ENCODE data around the gene NEU4.

Gene NEU4

GRCh38 chr2:241835611-241836010 lies 26.6 kb downstream of the NEU4 start:
- DNase-seq (ENCODE audit: low read depth), result no peak

- no peak for DNase-seq (ENCODE audit: low read depth)
These were observed 27.3 kb downstream of the NEU4 start for GRCh38 chr2:241836292-241836691.

DNA sequence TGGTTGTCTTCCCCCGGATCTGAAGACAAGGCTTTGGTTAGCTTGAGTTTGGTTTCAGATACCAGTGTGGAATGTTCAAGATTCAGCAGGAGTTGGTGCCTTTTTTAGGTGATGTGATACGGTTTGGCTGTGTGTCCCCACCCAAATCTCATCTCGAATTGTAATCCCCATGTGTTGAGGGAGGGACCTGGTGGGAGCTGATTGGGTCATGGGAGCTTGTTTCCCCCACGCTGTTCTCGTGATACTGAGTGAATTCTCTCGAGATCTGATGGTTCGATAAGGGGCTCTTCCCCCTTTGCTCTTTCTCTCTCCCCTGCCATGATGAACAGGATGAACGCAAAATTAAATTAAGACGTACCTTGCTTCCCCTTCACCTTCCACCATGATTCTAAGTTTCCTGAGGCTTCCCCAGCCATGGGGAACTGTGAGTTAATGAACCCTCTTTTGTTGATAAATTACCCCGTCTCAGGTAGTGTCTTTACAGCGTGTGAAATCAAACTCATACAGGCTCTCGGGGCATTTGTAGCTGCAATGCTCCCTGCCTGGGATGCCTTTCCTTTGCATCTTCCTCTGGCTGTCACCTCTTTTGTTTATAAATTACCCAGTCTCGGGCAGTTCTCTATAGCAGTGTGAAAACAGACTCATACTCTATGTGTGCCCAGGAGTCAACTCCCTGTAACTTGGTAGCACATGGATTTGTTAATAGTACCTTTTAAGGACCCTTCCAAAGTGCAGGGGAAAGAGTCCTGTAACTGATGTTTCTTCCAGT lies 28.4 kb downstream of the NEU4 start:
- no peak for DNase-seq (ENCODE audit: low read depth)

GRCh38 chr2:241841181-241842066 lies 32.4 kb downstream of the NEU4 start:
- no peak for DNase-seq (ENCODE audit: low read depth)

DNA sequence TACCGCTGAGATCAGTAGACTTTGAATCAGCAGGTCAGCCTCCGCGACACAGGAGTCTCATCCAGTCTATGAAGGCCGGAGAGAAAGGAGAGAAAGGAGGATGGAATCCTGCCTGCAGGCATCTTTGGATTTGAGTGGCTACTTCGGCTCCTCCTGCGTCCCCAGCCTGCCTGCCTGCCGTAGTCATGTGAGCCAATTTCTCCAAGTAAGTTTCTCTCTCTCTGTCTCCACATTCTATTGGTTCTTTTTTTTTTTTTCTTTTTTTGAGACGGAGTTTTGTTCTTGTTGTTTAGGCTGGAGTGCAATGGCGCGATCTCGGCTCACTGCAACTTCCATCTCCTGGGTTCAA lies 33.0 kb downstream of the NEU4 start:
- DNase-seq (ENCODE audit: low read depth), result no peak

DNA sequence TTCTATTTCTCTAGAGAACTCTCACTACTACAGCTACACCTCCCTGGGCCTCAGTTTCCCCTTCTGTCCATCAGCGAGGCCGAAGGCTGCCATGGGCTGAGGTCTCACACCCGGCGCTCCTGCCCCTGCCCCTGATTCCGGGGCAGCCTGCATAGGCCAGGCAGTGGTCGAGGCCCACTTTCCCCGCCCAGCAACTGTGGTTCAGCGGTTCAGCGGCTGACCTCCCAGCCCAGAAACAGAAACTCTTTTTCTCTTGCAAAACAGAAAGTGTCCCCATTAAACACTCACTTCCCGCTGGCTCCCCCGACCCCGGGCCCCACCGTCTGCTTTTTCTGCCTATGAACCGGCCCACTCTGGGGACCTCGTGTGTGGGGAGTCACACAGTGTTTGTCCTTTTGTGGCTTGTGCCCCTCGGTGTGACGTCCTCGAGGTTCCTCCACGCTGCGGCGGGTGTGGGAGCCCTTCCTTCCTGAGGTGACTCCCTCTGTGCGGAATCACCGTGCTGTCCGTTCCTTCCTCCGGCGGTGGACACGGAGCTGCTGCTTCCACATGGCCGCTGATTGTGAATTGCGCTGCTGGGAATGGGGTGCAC lies 33.7 kb downstream of the NEU4 start:
- peak; percentile 50 for DNase-seq (ENCODE audit: low read depth)

DNA sequence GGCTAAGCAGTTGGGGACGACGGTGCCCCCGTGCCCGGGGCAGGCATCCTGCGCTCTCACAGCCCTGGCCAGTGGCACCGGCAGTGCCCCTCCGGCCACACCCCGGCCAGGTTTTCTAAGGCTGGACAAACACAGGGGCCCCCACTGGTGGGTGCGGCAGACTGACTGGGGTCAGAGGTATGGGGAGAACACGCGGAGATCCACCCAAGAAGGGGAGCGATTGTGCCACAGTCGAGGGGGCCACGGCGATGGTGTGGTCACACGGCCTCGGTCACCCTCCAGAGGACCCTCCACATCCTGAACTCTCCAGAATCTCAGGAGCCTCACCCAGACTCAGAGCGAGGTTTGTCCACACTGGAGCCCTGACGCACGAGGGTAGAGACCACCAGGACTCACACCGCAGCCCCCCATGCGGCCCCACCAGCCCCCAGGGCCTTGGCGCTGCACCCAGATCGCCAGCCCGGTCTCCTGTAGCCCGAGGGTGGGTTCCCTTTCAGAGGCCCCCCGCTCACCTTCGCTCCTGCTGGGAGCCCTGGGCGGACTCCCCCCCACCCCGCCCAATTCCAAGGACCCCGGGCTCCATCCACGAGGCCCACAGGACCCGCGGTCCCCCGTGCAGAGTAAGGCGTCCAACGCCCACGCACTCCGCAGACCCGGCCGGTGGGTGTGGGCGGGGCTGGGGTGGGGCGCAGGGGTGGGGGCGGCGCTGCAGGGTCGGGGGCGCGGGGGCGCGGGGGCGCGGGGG lies 34.5 kb downstream of the NEU4 start:
- no peak for DNase-seq (ENCODE audit: low read depth)

DNA sequence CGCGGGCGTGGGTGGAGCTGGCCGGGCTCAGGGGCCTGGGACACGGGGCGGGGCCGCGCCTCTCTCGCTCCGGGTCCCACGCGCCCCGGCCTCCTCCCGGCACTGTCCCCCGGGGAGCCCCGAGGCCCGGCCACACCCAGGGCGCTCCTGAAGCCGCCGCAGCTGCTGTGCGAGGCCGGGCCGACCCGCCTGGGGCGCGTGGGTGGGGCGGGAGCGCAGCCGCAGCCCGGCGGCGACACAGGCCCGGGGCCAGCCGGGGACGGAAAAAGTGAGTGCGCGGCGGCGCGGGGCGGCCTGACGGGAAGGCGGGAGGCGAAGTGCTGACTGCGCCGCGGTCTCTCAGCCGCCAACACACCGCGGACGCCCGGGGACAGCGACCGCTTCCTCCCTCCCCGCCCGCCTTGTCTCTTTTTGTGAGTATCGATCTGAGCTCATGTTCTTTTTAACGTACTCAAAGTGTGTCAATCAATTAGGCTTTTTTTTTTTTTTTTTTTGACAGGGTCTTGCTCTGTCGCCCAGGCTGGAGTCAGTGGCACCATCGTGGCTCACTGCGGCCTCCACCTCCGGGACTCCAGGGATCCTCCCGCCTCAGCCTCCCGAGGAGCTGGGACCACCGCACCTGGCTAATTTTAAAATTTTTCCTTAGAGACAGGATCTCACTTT lies 35.2 kb downstream of the NEU4 start:
- DNase-seq (ENCODE audit: low read depth), result peak; percentile 71

- DNase-seq (ENCODE audit: low read depth), result no peak
These were observed 36.0 kb downstream of the NEU4 start for GRCh38 chr2:241844831-241845578.

GRCh38 chr2:241846406-241846805 lies 37.4 kb downstream of the NEU4 start:
- no peak for DNase-seq (ENCODE audit: low read depth)

- no peak for DNase-seq (ENCODE audit: low read depth)
These were observed 40.0 kb downstream of the NEU4 start for GRCh38 chr2:241848761-241849615.

GRCh38 chr2:241849616-241850543 lies 40.9 kb downstream of the NEU4 start:
- no peak for DNase-seq (ENCODE audit: low read depth)

- DNase-seq (ENCODE audit: low read depth), result no peak
These were observed 41.7 kb downstream of the NEU4 start for GRCh38 chr2:241850544-241851324.

DNA sequence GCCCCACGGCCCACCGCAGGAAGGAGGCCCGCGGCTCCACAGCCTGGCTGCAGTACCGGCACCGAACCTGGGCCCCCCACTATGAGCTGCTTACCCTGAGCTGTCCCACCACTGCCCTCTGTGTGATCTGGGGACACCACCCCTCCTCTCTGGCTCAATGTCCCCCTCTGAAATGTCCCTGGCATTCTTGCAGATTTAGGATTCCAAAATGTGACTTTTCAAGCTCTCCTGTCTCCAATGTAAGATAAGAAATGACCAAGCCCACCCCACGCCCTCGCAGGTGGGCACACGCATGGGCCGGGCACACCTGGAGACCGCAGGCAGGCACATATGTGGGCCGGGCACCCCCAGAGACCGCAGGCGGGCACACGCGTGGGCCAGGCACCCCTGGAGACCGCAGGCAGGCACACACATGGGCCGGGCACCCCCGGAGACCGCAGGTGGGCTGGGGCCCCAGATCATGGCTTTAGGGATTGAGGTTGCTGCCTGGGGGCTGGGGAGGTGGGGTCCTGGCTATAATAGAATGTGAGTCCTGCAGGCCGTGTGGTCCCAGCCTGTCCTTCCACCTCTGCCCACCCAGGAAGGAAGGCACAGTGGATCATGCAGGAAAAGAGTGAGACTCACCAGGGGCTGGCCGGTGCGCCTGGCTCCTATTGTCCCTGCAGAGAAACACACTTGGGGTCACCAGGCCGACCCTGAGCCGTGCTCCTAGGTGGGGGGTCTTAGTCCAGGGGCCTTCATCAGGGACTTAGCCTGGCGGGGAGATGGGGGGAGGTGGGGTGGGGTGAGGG lies 42.5 kb downstream of the NEU4 start:
- no peak for DNase-seq (ENCODE audit: low read depth)

GRCh38 chr2:241852116-241852980 lies 43.4 kb downstream of the NEU4 start:
- DNase-seq (ENCODE audit: low read depth), result no peak

DNA sequence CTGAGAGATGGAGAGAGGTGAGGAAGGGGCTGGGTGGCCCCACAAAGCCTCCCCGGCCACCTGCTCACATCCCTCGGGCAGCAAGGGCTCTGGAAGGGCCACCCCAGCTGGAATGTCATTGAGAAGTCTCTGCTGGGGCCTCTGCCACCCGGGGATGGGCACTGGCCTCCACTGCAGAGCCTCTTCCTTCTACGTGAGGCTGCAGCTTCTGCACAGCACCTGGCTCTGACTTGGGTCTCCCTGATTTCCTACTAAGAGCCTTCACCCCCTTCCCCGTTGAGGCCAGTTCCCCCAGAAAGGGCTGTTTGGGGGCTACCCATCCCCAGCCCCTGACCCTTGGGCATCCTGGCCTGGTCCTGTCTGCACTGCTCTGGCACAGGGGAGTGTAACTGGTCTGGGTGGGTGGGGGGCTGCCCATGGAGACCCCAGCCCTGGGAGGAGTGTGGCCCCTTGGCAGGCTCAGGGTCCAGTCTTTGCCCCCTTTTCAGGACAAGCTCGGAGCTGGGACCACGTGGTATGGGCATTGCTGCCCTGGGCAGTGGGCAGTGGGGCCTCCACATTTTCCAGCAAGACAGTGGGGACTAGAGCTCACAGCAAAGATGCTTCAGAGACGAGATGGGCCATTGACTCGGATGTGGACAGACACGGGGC lies 44.1 kb downstream of the NEU4 start:
- DNase-seq (ENCODE audit: low read depth), result no peak
